Placental epithelial cell (primary cell): ENCODE results near the gene TMEM183A. TPM values are rescaled to one million over a fixed set of nuclear protein-coding genes. Genes with fewer than 3 reads are reported as not detected.

Source experiments
- total RNA-seq: library from RNA; depleted of rRNA; stranded (reverse); fragments of >200 nt; gene quantifications from 2 replicates; pipeline ENCODE4 v1.2.3, GENCODE V29; 2012

Gene TMEM183A
- total RNA-seq, result 67.1 and 130 TPM in 2 replicates

GRCh38 chr1:203006948-203007871, at the start of gene TMEM183A:
Gene TMEM183A (plus strand): TSS chr1:203007374. CDS start chr1:203007466, 92 bp downstream.

GRCh38 chr1:202957733-202958543, 49.2 kb upstream of the TMEM183A start, which contains the start of gene ADIPOR1:
Gene ADIPOR1 (minus strand): TSS chr1:202958312. CDS start chr1:202951070, 7,242 bp downstream.

GRCh38 chr1:203026031-203026665, 19.0 kb downstream of the TMEM183A start, which contains the start of gene PPFIA4:
Gene PPFIA4 (plus strand): TSS chr1:203026491. CDS start chr1:203039009, 12,518 bp downstream.

Other genes with a start within 250 kb of the TMEM183A start
- gene KDM5B, start 199.0 kb upstream of the TMEM183A start, total RNA-seq, result 125 and 194 TPM in 2 replicates
- gene PCAT6, start 196.4 kb upstream of the TMEM183A start, total RNA-seq, result 0.33 and 1.2 TPM in 2 replicates
- gene RABIF, start 118.2 kb upstream of the TMEM183A start, total RNA-seq, result 3.9 and 6.2 TPM in 2 replicates
- gene KLHL12, start 80.1 kb upstream of the TMEM183A start, total RNA-seq, result 19.2 and 19.8 TPM in 2 replicates
- 95.8 and 188 TPM in 2 replicates for gene ADIPOR1, start 49.1 kb upstream of the TMEM183A start, total RNA-seq
- 152 and 167 TPM in 2 replicates for gene CYB5R1, start 40.1 kb upstream of the TMEM183A start, total RNA-seq
- 3.3 and 3.5 TPM in 2 replicates for gene PPFIA4, start 19.1 kb downstream of the TMEM183A start, total RNA-seq
- gene MYOG, start 78.6 kb downstream of the TMEM183A start, total RNA-seq, result not detected in 2 replicates
- 0.39 and 0.87 TPM in 2 replicates for gene ADORA1, start 120.4 kb downstream of the TMEM183A start, total RNA-seq
- not detected in 2 replicates for gene MYBPH, start 168.5 kb downstream of the TMEM183A start, total RNA-seq
- gene CHI3L1, start 179.3 kb downstream of the TMEM183A start, total RNA-seq, result 0.54 and 0.79 TPM in 2 replicates
- gene CHIT1, start 222.3 kb downstream of the TMEM183A start, total RNA-seq, result not detected in 2 replicates